ENCODE measurements around the gene FKBP2.

GRCh38 chr11:64255135-64256128 lies 14.5 kb downstream of the FKBP2 start:
- TF ChIP-seq POLR2A (IDR thresholded peaks at IDR 0.05) = no peak
- TF ChIP-seq POLR2AphosphoS5 (IDR thresholded peaks at IDR 0.05) = no peak
